HG02759 (cell line): ENCODE results near the gene ZNF804A.

Source experiments
- ATAC-seq: cut with Tn5 transposase; IDR thresholded peaks from one replicate; pipeline ENCODE4 v1.9.1; 2021; ENCODE audit warnings: mild to moderate bottlenecking, moderate library complexity; ENCODE audit not compliant: unreplicated experiment

ZNF804A gene

GRCh38 chr2:184602734-184603133, 4.4 kb downstream of the ZNF804A start:
- ATAC-seq, result no peak

- no peak for ATAC-seq
These were observed 12.6 kb downstream of the ZNF804A start for GRCh38 chr2:184610891-184611290.

GRCh38 chr2:184611361-184612085, 13.2 kb downstream of the ZNF804A start:
- ATAC-seq, result no peak

- no peak for ATAC-seq
These were observed 22.0 kb downstream of the ZNF804A start for GRCh38 chr2:184620367-184620766.

DNA sequence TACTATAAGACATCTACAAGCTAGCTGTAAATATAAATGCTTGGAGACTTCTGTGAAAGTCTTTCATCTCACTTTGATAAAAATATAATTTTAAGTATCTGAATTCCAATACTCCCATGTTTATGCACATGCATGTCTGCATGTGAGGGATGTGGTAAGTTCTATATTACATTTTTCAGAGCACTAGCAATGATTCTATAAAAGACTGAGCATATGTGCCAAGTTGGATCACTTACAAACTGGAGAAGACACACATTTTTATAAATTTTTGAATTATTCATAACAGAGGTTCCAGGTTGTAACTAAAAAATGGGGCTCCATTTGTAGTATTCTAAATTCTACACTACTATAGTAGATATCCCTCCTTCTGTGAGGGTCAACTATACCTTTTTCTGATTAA, 26.0 kb downstream of the ZNF804A start:
- no peak for ATAC-seq

DNA sequence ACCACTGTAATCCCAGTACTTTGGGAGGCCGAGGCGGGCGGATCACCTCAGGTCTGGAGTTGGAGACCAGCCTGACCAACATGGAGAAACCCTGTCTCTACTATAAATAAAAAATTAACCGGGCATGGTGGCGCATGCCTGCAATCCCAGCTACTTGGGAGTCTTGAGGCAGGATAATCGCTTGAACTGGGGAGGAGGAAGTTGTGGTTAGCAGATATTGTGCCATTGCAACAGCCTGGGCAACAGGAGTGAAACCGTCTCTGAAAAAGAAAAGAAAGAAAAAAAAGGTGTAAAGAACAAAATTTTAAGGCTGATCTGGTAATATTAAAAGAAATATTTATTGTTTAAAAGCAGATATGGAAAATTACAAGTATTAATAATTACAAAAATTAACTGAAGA, 29.7 kb downstream of the ZNF804A start:
- ATAC-seq, result no peak

DNA sequence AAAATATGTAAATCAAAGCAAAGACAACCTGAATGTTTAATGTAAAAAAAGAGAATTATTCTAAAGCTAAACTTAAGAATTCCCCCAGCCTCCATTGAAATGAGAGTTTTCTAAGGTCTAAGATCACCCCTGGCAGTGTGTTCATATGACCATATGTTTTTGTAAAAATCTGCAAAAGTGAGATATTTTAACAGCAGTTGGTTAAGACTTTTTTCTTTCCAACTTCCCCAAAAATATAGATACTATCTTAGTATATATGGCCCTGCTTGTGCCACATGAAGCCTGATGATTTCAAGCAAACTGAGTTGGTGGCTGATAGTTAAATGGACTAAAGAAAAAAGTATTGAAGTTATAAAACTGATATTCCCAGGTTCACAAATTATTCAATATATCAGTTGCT, 35.4 kb downstream of the ZNF804A start:
- ATAC-seq, result no peak

- no peak for ATAC-seq
These were observed 39.5 kb downstream of the ZNF804A start for GRCh38 chr2:184637781-184638180.

- ATAC-seq, result no peak
These were observed 46.4 kb downstream of the ZNF804A start for GRCh38 chr2:184644685-184645084.

DNA sequence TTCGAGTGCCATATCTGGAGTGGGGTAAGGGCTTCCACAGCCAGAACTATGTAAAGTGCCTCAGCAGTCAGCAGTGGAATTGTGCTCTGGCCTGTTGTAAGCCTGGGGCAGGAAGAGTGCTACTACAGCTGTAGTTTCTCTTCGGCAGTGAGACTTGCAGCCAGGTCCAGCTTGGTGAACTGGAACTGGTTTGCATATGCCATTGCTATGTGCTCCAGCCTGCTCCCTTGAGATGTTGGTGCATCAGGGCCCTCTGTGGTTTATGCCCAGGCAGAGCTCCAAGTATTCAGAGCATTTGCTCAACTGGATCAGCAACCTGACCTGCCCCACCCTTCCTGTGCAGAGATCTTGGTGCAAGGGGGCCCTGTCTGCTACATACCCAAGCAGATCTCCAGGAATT, 47.8 kb downstream of the ZNF804A start:
- ATAC-seq, result peak; percentile 78

DNA sequence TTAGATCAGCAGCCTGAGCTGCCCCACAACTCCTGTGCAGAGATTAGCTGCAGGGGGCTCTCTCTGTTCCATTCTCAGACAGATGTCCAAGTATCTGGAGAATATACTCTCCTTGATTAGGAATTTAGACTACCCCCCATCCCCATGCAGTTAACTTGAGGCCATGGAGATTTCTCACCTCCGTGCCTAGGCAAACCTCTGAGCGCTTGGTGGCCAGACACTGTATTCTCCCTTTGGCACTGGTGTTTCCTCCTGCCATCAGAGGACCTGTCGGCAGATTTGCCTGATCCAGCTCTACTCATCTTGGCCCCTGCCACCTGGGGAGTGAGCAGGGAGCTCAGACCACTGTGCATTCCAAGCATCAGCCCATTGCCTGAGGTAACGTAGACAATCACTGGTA, 48.3 kb downstream of the ZNF804A start:
- ATAC-seq, result no peak

GRCh38 chr2:184654945-184655344, 56.6 kb downstream of the ZNF804A start:
- no peak for ATAC-seq

- ATAC-seq, result no peak
These were observed 78.8 kb downstream of the ZNF804A start for GRCh38 chr2:184677171-184677570.

DNA sequence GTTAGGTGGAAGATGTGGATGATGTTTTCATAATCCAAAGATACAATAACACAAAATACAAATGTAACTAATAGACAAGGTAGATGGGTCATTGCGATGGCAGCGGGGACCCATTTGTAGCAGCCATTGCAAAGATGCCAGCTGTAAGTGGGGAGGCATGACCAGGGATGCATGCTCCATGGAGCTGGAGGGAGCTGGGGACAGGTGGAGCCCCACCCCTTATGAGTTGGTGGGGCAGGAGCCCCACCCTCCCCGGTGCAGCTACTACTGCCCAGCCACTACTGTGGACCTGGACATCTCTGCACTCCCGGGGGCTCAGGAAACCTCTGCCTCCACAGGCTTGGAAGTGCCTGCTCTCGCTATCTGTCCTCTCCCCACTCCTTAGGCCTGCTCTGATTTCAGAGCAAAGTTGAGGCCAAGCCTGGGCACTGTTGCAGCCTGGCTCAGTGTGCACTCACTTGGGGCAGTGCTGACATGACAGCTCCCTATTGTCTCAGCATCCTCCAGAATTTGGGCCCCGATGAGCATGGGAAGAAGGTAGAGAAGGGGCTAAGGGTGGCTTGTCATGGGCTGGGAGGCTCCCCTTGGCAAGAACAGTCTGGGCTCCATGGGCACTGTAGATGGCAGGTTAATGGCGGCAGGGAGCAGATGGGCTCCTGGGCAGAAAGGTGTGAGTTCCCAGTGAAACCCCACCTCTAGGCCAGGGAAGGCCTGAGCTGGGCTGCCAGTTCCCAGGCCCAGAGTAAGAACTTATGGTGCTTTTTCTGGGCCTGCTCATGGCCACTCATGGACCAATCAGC, 81.1 kb downstream of the ZNF804A start:
- no peak for ATAC-seq

DNA sequence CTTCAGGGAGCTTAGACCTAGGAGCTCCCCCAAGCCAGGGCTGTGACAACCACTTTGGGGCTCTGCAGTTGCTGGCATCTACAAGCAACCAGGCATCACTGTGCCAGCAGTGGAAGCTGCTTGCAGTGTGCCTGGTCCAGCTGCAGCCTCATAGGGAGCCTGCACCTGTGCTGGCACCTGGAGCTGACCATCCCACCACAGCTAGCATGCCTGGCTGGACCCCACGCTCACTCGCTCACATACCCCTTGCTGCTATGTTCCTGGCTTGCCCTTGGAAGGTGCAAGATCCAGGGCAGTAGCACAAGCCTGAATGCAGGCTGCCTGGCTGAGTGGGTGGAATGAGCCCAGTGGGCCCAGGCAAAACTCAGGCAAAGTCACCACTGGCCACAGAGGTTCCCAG, 82.5 kb downstream of the ZNF804A start:
- ATAC-seq, result no peak

- no peak for ATAC-seq
These were observed 83.5 kb downstream of the ZNF804A start for GRCh38 chr2:184681642-184682321.

DNA sequence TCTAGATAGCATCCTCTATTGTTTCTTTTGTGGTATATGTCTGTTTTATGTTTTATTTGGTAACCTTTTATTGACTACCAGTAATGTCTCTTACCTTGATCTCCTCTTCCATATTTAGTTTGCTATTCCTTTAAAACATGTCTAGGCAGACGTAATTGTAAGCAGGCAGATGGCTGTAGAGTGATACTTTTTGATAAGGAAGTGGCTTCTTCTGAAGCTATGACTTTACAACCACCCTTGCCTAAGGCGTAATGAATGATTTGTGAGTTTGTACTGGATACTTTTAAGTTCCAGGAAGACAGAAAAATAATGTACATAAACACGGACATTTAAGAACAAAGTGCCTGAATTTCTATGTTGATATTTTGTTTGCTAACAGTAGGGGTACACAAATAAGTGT, 85.6 kb downstream of the ZNF804A start:
- no peak for ATAC-seq

GRCh38 chr2:184685999-184686841, 87.9 kb downstream of the ZNF804A start:
- no peak for ATAC-seq

- ATAC-seq, result no peak
These were observed 91.3 kb downstream of the ZNF804A start for GRCh38 chr2:184689638-184690037.

- no peak for ATAC-seq
These were observed 93.9 kb downstream of the ZNF804A start for GRCh38 chr2:184692141-184692734.

- no peak for ATAC-seq
These were observed 98.3 kb downstream of the ZNF804A start for GRCh38 chr2:184696644-184697043.
